ENCODE results near the gene PGC. TPM values are rescaled to one million over a fixed set of nuclear protein-coding genes. Genes with fewer than 3 reads are reported as not detected.

PGC gene
- total and polyA plus RNA-seq, 9 of the 15 experiments (the other 6 are each of a cell fraction or from before 2014, with no cell fraction given): 0.17 to 0.40 TPM; not detected in 7

DNA sequence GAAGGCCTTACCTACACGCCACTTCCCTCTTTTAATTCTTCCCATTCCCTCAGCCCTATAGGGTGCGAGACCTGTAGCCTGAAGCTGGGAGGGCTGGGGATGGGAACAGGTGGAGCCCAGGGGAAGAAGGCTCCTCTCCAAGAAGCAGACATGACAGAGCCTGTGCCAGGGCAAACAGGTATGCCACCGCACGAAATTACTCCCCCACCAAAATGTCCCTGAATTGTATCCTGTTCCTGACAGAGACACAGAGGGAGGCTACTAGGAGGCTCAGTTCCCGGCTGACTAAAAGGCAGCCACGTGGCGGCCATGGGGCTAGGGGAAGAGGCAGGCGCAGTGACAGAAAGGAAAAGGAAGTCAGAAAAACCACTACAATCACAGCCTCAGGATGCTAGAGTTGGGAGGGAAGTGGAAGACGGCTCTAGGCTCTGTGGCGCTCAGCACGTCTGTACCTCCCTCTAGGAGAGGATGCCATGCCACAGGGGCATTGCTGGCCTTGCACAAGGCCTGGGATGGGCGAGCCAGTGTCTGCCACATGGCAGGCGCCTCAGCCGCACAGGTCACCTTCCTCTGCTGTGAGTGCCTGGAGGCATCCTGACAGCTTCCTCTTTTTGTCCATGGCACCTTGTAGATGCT lies 39.5 kb downstream of the PGC start:
- no peak for FAIRE-seq
- H3K79me2 ChIP-seq (ENCODE audit: control insufficient read depth, insufficient read depth, low read length): no peaks in the 10 kb centered on the region

More for the DNA sequence above, 39.5 kb downstream of the PGC start:
- Histone ChIP-seq H3K36me3 (ENCODE audit: control insufficient read depth, insufficient read depth, low read length) (no peaks in the 10 kb centered on the region), H2AFZ (ENCODE audit: low read depth, low read length) (no peak overlapping the region), H3K9me1 (ENCODE audit: control insufficient read depth, insufficient read depth, low read length) (no peaks in the 10 kb centered on the region), H3K27ac (ENCODE audit: extremely low read depth, low read depth, low read length) (no peak overlapping the region), H3K4me2 (ENCODE audit: insufficient read depth, low read length) (no peak overlapping the region), H4K20me1 (replicated peaks; ENCODE audit: control insufficient read depth, insufficient read depth, low read length) (peaks cover 16% of the 10 kb centered on the region; the same call in 1 of the 2 replicates), H3K4me3 (no peak overlapping the region), H3K27me3 (ENCODE audit: control insufficient read depth in 2 of 2, insufficient read depth in 2 of 2, low read length in 2 of 2) (peaks cover 0 to 31% of the 10 kb centered on the region in 2 experiments; a peak in 3 of 5 replicates), H3K4me1 (replicated peaks in 1 of 2; ENCODE audit: control insufficient read depth in 2 of 2, insufficient read depth in 2 of 2, low read length in 2 of 2) (peaks cover 0 to 14% of the 10 kb centered on the region in 2 experiments; a peak in 2 of 5 replicates), H3K9ac (ENCODE audit: insufficient read depth in 1 of 2, low read depth in 2 of 2, low read length in 2 of 2) (no peak overlapping the region; a peak in 1 of 4 replicates), H3K9me3 (replicated peaks; ENCODE audit: control insufficient read depth, insufficient read depth, low read depth, low read length) (no peaks in the 10 kb centered on the region)
- no TSS peak for BruUV-seq (replicated peaks)
- in situ Hi-C loops (cut with MboI) (no loop called here), intact Hi-C loops (cut with micrococcal nuclease) (loop anchor here (10.0 kb wide), 1 partner anchor 337 kb away; no protein-coding TSS in a partner anchor)
- ChIA-PET POLR2A (interaction anchor here (0.6 to 1.4 kb wide), 3 partner anchors 9 to 14 kb away, joined by 3 to 4 read pairs (median 3); no protein-coding TSS in a partner anchor), CTCF (ENCODE audit: low intra/inter-chr PET ratio) (interaction anchor here (3.7 kb wide), 1 partner anchor 68 kb away, joined by 30 read pairs; no protein-coding TSS in a partner anchor)
- TF ChIP-seq SPI1 (IDR thresholded peaks at IDR 0.05; ENCODE audit: borderline replicate concordance, low read depth, low read length) (peak; percentile 45; the same call in 1 of the 2 replicates), SMARCB1 (IDR thresholded peaks at IDR 0.05; ENCODE audit: insufficient read length, low read depth) (no peak), MAX (CRISPR knock-in tag; IDR thresholded peaks at IDR 0.05) (peak; percentile 61)
- TF ChIP-seq, protein P1, sequence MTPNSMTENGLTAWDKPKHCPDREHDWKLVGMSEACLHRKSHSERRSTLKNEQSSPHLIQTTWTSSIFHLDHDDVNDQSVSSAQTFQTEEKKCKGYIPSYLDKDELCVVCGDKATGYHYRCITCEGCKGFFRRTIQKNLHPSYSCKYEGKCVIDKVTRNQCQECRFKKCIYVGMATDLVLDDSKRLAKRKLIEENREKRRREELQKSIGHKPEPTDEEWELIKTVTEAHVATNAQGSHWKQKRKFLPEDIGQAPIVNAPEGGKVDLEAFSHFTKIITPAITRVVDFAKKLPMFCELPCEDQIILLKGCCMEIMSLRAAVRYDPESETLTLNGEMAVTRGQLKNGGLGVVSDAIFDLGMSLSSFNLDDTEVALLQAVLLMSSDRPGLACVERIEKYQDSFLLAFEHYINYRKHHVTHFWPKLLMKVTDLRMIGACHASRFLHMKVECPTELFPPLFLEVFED (CRISPR knock-in tag; conservative IDR thresholded peaks at IDR 0.05): no peak
- ATAC-seq: no peak
- 2% methylated on average over 14 of the region's 14 CpGs for WGBS (ENCODE audit: insufficient coverage, low coverage, missing lambda C conversion rate)
- DNase-seq (ENCODE audit: extremely low read depth in 1 of 4, low spot score in 3 of 4): no peak
